H9 (cell line): ENCODE measurements around the gene BCAS1. TPM values are rescaled to one million over a fixed set of nuclear protein-coding genes. Genes with fewer than 3 reads are reported as not detected.

Experiments
- DNase-seq: peaks from one replicate; pipeline ENCODE4 v3.0.0-alpha.2; 2017
- H2AFZ ChIP-seq: one replicate; pipeline ENCODE4 v1.6.1; 2013; ENCODE audit warnings: mild to moderate bottlenecking, low read length, control low read depth, moderate library complexity
- H2AK5ac ChIP-seq: 2 replicates; pipeline ENCODE4 v1.6.1; 2013; ENCODE audit warnings: low read length, control low read depth, mixed read lengths; ENCODE audit not compliant: insufficient read length
- H2BK120ac ChIP-seq: one replicate; pipeline ENCODE4 v1.6.1; 2013; ENCODE audit warnings: low read depth, mild to moderate bottlenecking, low read length, control low read depth, inconsistent platforms; ENCODE audit not compliant: poor library complexity, severe bottlenecking
- H2BK12ac ChIP-seq: 2 replicates; pipeline ENCODE4 v1.6.1; 2013; ENCODE audit warnings: low read length, control low read depth, mixed read lengths, low read depth; ENCODE audit not compliant: insufficient read length
- H2BK15ac ChIP-seq: 2 replicates; pipeline ENCODE4 v1.6.1; 2013; ENCODE audit warnings: low read depth, low read length, control low read depth
- H2BK20ac ChIP-seq: one replicate; pipeline ENCODE4 v1.6.1; 2013; ENCODE audit warnings: low read depth, mild to moderate bottlenecking, low read length, control low read depth, inconsistent platforms; ENCODE audit not compliant: poor library complexity, severe bottlenecking
- H2BK5ac ChIP-seq: 2 replicates; pipeline ENCODE4 v1.6.1; 2013; ENCODE audit warnings: low read length, control low read depth, mixed read lengths; ENCODE audit not compliant: insufficient read length
- H3K14ac ChIP-seq: 2 replicates; pipeline ENCODE4 v1.6.1; 2013; ENCODE audit warnings: low read length, control low read depth; ENCODE audit not compliant: insufficient read depth
- H3K18ac ChIP-seq: 2 replicates; pipeline ENCODE4 v1.6.1; 2013; ENCODE audit warnings: low read depth, mild to moderate bottlenecking, mixed read lengths, low read length, control low read depth; ENCODE audit not compliant: insufficient read length
- H3K23ac ChIP-seq: 2 replicates; pipeline ENCODE4 v1.6.1; 2013; ENCODE audit warnings: low read length, control low read depth, mixed read lengths, low read depth; ENCODE audit not compliant: insufficient read length
- H3K23me2 ChIP-seq: 2 replicates; pipeline ENCODE4 v1.6.1; 2013; ENCODE audit warnings: low read depth, mild to moderate bottlenecking, mixed read lengths, low read length, control low read depth; ENCODE audit not compliant: insufficient read length, poor library complexity, severe bottlenecking
- H3K27ac ChIP-seq: 2 replicates; pipeline ENCODE4 v1.5.1; 2013; ENCODE audit warnings: low read length, control low read depth, mixed read lengths, low read depth; ENCODE audit not compliant: insufficient read length
- H3K27me3 ChIP-seq: 2 replicates; pipeline ENCODE4 v1.6.1; 2013; ENCODE audit warnings: low read length, control low read depth, inconsistent platforms; ENCODE audit not compliant: insufficient read depth
- H3K4ac ChIP-seq: 2 replicates; pipeline ENCODE4 v1.6.1; 2013; ENCODE audit warnings: low read depth, mild to moderate bottlenecking, control low read depth, inconsistent platforms, low read length, moderate library complexity
- H3K4me1 ChIP-seq: 2 replicates; pipeline ENCODE4 v1.6.1; 2013; ENCODE audit warnings: low read length, control low read depth, inconsistent platforms; ENCODE audit not compliant: insufficient read depth
- H3K4me2 ChIP-seq: 2 replicates; pipeline ENCODE4 v1.6.1; 2013; ENCODE audit warnings: low read length, control low read depth, mixed read lengths; ENCODE audit not compliant: insufficient read length, insufficient read depth
- H3K56ac ChIP-seq: 2 replicates; pipeline ENCODE4 v1.6.1; 2013; ENCODE audit warnings: low read depth, mild to moderate bottlenecking, mixed read lengths, low read length, control low read depth; ENCODE audit not compliant: insufficient read length
- H3K79me1 ChIP-seq: 2 replicates; pipeline ENCODE4 v1.6.1; 2013; ENCODE audit warnings: low read depth, mild to moderate bottlenecking, moderate library complexity, low read length, control low read depth, inconsistent platforms; ENCODE audit not compliant: insufficient read depth, poor library complexity, severe bottlenecking
- H3K79me2 ChIP-seq: 2 replicates; pipeline ENCODE4 v1.6.1; 2013; ENCODE audit warnings: low read length, control low read depth, inconsistent platforms; ENCODE audit not compliant: insufficient read depth
- H3K9ac ChIP-seq: 2 replicates; pipeline ENCODE4 v1.6.1; 2013; ENCODE audit warnings: low read length, control low read depth, mixed read lengths; ENCODE audit not compliant: insufficient read length; ENCODE audit errors: extremely low read depth
- H3K9me3 ChIP-seq: one replicate; pipeline ENCODE4 v1.6.1; 2013; ENCODE audit warnings: low read depth, low read length, inconsistent platforms; ENCODE audit not compliant: control insufficient read depth
- H3T11ph ChIP-seq: one replicate; pipeline ENCODE4 v1.6.1; 2013; ENCODE audit warnings: mild to moderate bottlenecking, low read length, control low read depth, inconsistent platforms
- H4K20me1 ChIP-seq: one replicate; pipeline ENCODE4 v1.6.1; 2013; ENCODE audit not compliant: control insufficient read depth, insufficient read length, insufficient read depth
- H4K5ac ChIP-seq: 2 replicates; pipeline ENCODE4 v1.6.1; 2013; ENCODE audit warnings: low read depth, mild to moderate bottlenecking, mixed read lengths, low read length, control low read depth; ENCODE audit not compliant: insufficient read length
- H4K8ac ChIP-seq: replicated peaks from 2 replicates; pipeline ENCODE4 v1.6.1; 2013; ENCODE audit warnings: low read length, control low read depth, mixed read lengths, low read depth; ENCODE audit not compliant: insufficient read length
- H4K91ac ChIP-seq: 2 replicates; pipeline ENCODE4 v1.6.1; 2013; ENCODE audit warnings: low read depth, mild to moderate bottlenecking, moderate library complexity, mixed read lengths, low read length, control low read depth; ENCODE audit not compliant: insufficient read length
- H3K27ac Mint-ChIP-seq, 3 experiments: 2 replicates in 2 of 3; 3 replicates in 1 of 3; pipeline ENCODE4 v1.8.0; 2020 to 2021; ENCODE audit warnings: mixed read lengths in 3 of 3, mild to moderate bottlenecking in 1 of 3, moderate library complexity in 1 of 3
- H3K27me3 Mint-ChIP-seq: 2 replicates; pipeline ENCODE4 v1.8.0; 2021; ENCODE audit warnings: low read depth, mild to moderate bottlenecking, moderate library complexity, mixed read lengths
- H3K36me3 Mint-ChIP-seq, 3 experiments: 2 replicates in 2 of 3; 3 replicates in 1 of 3; pipeline ENCODE4 v1.8.0; 2020 to 2021; ENCODE audit warnings: low read depth in 3 of 3, mixed read lengths in 3 of 3; ENCODE audit not compliant: insufficient read depth in 1 of 3
- H3K4me1 Mint-ChIP-seq, 2 experiments: 2 replicates each; pipeline ENCODE4 v1.8.0; 2020; ENCODE audit warnings: mixed read lengths in 2 of 2
- H3K4me3 Mint-ChIP-seq, 2 experiments: 2 replicates in 1 of 2; 3 replicates in 1 of 2; pipeline ENCODE4 v1.8.0; 2020 to 2021; ENCODE audit warnings: mild to moderate bottlenecking in 2 of 2, mixed read lengths in 2 of 2, moderate library complexity in 1 of 2
- H3K9me3 Mint-ChIP-seq, 2 experiments: 2 replicates in 1 of 2; 3 replicates in 1 of 2; pipeline ENCODE4 v1.8.0; 2020; ENCODE audit warnings: mild to moderate bottlenecking in 2 of 2, mixed read lengths in 2 of 2, moderate library complexity in 1 of 2
- CTCF ChIP-seq: fragments of 200-600 bp; sonication (generic); conservative IDR thresholded peaks from 3 replicates; pipeline ENCODE4 v1.8.0; 2021; ENCODE audit warnings: antibody characterized with exemption, mild to moderate bottlenecking
- WGBS: extraction: QIAGEN DNeasy Blood & Tissue Kit; methylation state at CpG from one replicate; pipeline ENCODE4 v1.1.7; 2013; ENCODE audit warnings: missing lambda C conversion rate, low lambda C conversion rate, mixed read lengths; ENCODE audit not compliant: insufficient read length; ENCODE audit errors: extremely low coverage; 5-methylcytosine and 5-hydroxymethylcytosine counted together
- total RNA-seq: library from RNA; stranded (reverse); gene quantifications from 2 replicates; pipeline ENCODE4 v1.2.1, GENCODE V29; 2021

The BCAS1 gene
- total RNA-seq, 1 experiment from 2014 or later = 0.15 TPM

GRCh38 chr20:54002741-54003140, 67.7 kb downstream of the BCAS1 start:
- no peak overlapping the region for H3K27ac Mint-ChIP-seq
- no peak for DNase-seq
- no peak overlapping the region for H2BK20ac ChIP-seq
- no peaks in the 10 kb centered on the region for H3K79me1 ChIP-seq
- no peak overlapping the region for H4K91ac ChIP-seq
- H3K18ac ChIP-seq = no peak overlapping the region
- TF ChIP-seq CTCF = no peak
- H2AK5ac ChIP-seq = no peak overlapping the region
- no peak overlapping the region for H3K4ac ChIP-seq
- H3K14ac ChIP-seq = no peak overlapping the region
- no peak overlapping the region for H3K9ac ChIP-seq
- H3K23me2 ChIP-seq = no peaks in the 10 kb centered on the region
- H2BK12ac ChIP-seq = no peak overlapping the region
- no peak overlapping the region for H3K23ac ChIP-seq
- no peak overlapping the region for H3K4me3 Mint-ChIP-seq
- peaks cover 3 to 5% of the 10 kb centered on the region in 2 experiments; a peak in 3 of 5 replicates for H3K9me3 Mint-ChIP-seq
- no peak overlapping the region for H2AFZ ChIP-seq
- no peak overlapping the region for H2BK5ac ChIP-seq
- no peak overlapping the region for H3K4me2 ChIP-seq
- H3T11ph ChIP-seq = no peak overlapping the region
- no peak overlapping the region for H4K5ac ChIP-seq
- H3K79me2 ChIP-seq = no peaks in the 10 kb centered on the region
- H3K36me3 Mint-ChIP-seq = no peaks in the 10 kb centered on the region; a peak in 2 of 7 replicates
- no peaks in the 10 kb centered on the region for H3K9me3 ChIP-seq
- H3K27me3 Mint-ChIP-seq = peaks cover 2% of the 10 kb centered on the region; the same call in 1 of the 2 replicates
- no peak overlapping the region for H3K56ac ChIP-seq
- no CpG with 5 or more reads among the region's 3 CpGs for WGBS
- H3K27ac ChIP-seq = no peak overlapping the region
- H3K4me1 Mint-ChIP-seq = peaks cover 0 to 4% of the 10 kb centered on the region in 2 experiments; a peak in 2 of 4 replicates
- no peak overlapping the region for H2BK120ac ChIP-seq
- H3K27me3 ChIP-seq = no peaks in the 10 kb centered on the region
- H2BK15ac ChIP-seq = no peak overlapping the region
- H4K8ac ChIP-seq = no peak overlapping the region
- H4K20me1 ChIP-seq = no peaks in the 10 kb centered on the region
- no peaks in the 10 kb centered on the region for H3K4me1 ChIP-seq
